CD1c-positive myeloid dendritic cell (primary cell): ENCODE results near the gene ASAP3.

Experiments
- DNase-seq: peaks from one replicate; pipeline ENCODE4 v3.0.0-alpha.2; 2016; ENCODE audit errors: extremely low spot score

The ASAP3 gene

DNA sequence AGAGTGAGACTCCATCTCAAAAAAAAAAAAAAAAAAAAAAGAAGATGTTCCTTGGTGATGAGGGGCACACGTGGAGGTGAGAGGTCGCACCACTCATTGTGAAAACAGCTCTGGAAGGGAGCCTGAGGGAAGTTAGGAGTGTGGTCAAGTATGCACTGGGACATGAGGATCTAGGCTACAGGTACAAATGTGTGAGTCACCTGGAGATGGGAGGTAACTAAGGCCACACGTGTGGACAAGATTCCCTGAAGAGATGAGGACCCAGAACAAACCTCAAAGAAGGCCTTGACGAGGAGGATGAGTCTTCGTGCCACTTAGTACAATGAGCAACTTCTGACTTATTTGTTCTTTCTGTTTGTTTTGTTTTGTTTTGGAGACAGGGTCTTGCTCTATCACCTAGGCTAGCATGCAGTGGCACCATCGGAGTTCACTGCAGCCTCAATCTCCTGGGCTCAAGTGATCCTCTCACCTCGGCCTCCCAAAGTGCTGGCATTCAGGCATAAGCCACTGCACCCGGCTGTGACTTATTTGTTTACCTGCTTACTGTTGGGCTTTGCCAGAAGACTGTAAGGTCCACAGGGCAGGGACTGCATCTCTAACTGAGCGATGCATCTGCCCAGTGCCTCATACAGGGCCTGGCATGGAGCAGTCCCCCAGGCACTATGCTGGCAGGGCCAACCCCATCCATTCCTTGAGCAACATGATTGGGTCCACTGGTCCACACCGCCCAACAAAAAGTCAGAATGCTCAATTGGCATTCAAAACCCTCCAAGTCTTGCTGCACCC lies 6.4 kb downstream of the ASAP3 start:
- no peak for DNase-seq

GRCh38 chr1:23475641-23476040 lies 8.3 kb downstream of the ASAP3 start:
- no peak for DNase-seq

- DNase-seq, result no peak
These were observed 8.8 kb downstream of the ASAP3 start for GRCh38 chr1:23475134-23475628.

DNA sequence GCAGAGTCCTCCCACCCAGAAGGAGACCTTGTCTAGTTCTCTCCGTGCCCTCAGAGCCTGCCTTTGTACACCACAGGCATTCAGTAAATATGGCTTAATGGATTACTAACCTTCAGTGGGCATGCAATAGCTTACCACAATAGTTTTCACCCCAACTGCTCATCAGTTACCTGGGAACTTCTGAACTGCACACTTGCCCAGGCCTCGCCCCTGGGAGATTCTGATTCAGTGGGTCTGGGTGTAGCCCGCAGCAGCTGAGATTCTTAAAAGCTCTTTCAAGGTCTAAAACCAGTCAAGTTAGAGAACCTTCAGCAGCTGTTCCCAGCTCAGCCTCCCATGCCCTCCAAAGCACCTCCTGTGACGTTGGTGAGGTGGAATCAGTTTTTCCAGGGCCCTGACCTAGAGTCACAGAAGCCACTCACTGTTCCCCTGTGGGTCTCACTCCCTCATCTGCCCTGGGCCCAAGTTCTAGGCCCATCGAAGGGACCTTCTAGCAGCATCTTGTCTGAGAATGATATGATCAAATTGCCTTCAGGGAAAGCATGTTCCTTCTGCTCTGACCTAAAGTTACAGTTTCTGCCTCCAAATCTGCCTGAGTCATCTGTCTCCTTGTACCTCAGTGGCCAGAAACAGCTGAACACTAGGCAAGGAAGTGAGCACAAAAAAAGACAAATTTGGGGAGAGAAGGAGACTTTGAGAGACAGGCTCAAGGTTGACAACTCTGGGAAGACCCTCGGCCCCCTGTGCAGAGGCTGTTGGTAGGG lies 10.8 kb downstream of the ASAP3 start:
- no peak for DNase-seq

DNA sequence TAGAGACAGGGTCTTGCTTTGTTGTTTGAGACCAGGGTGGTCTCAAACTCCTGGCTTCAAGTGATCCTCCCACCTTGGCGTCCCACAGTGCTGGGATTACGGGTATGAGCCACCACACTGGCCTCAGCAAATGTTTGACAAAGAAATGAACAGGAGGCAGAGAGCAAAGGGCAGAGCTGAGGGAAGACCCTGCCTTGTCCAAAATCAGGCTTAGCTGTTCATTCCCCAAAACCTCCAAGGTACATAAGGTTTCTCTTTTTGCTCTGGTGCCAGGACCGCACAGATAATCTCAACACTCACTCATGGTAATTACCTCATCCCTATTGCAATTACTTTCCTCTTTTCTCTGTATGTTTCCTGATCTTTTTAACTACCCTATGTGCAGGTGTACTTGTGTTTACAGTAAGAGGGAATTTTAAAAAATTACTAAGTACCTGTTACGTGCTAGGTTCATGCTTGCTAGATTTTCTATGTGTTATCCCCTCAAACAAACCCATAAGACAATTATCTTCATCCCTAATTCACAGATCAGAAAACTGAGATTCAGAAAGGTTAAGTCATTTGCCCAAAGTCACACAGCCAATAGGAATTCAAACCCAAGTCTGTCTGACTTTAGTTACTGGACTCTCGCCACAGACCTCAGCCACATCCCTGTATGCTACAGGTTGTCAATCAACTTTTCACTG lies 11.5 kb downstream of the ASAP3 start:
- DNase-seq, result no peak

DNA sequence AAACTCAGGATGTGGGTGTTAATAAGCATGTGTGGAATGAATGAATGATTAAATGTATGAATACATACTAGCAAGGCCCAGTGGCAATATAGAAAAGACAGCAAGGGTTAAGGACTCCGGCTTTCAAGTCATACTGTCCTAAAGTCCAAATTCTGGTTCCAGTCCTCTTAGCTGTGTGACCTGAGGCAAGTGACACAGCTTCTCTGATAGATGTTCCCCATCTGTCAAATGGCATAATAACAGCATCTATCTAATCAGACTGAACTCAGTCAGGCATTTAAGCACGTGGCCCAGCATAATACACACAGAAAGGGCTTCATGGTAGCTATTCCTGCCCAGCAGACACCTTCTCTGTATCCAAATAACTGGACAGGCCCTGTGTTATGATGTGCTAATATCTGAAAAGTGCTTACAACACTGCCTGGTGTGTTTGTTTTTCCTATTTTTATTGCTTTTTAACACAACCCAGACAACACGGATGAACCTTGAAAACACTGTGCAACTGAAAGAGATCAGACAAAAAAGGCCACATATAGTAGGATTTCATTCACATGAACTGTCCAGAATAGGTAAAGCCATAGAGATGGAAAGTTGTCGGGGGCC lies 12.4 kb downstream of the ASAP3 start:
- DNase-seq, result no peak

DNA sequence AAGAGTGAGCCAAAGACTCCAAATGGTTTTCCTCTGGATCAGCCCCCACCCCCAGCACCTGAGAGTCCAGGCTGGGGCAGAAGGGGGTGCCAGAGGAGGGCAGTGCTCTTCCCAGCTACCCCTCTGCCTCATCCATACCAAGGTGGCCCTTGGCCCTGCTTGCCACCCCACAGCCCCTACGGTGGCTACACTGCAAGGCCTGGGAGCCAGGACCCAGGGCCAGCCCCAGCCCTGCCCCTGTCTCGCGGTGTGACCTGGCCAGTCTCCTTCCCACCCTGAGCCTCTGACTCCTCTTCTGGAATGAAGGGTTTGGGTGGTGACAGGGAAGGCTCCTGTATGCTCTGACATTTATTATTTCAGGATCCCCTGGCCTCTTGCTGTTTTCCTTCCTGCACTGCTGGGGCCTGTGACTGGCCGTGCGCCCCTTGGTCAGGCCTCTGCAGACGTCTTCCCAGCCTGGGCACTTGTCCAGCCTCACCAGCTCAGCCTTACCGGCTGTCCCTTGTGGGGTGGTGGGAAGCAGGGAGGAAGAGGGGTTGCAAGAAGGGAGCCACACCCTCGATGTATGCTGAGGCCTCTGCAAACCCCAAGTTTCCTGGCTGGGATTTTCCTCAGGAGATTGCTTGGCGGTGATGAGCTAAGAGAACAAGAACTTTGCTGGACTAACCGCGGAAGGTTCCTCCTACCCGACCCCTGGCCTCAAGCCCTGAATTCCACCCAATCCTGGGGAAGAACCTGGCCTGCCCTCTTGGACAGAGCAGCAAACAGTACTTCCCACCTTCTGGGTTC lies 13.5 kb downstream of the ASAP3 start:
- DNase-seq, result no peak

- DNase-seq, result no peak
These were observed 14.5 kb downstream of the ASAP3 start for GRCh38 chr1:23469372-23469982.

GRCh38 chr1:23466423-23466989 lies 17.5 kb downstream of the ASAP3 start:
- DNase-seq, result no peak

GRCh38 chr1:23463286-23463685 lies 20.7 kb downstream of the ASAP3 start:
- DNase-seq, result no peak

DNA sequence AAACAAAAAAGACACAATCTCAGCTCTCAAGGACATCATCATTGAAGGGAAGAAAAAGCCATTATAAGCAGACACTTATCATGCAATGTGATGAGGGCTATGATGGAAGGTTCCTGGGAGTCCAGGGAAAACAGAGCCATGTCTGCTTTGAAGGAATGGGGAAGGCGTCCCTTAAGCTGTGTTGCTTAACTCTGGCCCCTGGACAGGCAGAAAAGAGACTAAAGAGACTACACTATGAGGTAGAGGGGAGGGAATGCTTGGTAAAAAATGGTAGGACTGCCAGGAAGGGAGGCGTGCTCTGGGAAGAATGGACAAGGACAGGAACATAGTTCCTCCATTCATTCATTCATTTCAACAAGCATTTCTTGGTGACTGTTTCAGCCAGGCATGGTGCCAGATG lies 21.2 kb downstream of the ASAP3 start:
- DNase-seq, result no peak

- DNase-seq, result no peak
These were observed 22.9 kb downstream of the ASAP3 start for GRCh38 chr1:23461050-23461449.

GRCh38 chr1:23460519-23460918 lies 23.5 kb downstream of the ASAP3 start:
- DNase-seq, result no peak

DNA sequence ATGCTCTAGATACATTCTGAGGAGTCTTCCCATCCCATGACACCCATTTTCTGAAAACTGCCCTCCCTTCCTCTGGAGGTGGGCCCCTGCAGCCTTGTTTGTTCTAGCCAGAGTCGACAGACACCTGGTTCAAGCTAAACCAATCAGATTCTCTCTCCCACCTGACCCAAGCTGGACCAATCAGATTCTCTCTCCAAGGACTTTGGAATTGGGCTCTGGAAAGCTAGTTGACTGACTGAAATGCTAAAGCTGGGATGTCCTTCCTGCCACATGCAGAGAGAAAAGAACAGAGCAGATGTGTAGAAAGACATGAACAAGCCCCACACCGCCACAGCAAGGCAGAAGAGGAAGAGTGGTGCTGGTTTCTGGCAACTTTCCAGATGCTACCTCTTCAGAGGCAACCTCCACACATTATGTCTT lies 24.6 kb downstream of the ASAP3 start:
- no peak for DNase-seq

DNA sequence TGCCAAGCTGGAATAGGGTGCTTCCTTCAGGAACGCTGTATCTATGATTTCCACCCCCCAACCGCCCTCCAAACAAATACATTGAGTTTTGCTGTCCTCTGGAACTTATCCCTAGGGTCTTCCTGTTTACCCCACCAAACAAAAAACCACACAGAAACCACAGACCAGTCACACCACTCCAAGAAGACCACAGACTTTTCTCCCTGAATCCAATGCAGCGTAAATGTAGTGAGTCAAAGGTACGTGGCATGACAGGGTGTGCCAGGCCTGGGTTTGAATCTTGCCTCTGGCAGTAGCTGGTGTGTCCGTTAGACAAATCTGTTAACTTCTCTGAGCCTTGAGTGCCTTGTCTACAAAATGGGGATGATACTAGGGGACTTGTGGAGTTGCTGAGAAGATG lies 27.8 kb downstream of the ASAP3 start:
- no peak for DNase-seq

- DNase-seq, result no peak
These were observed 30.5 kb downstream of the ASAP3 start for GRCh38 chr1:23453455-23454000.

GRCh38 chr1:23452011-23452411 lies 32.0 kb downstream of the ASAP3 start:
- DNase-seq, result no peak

- no peak for DNase-seq
These were observed 32.5 kb downstream of the ASAP3 start for GRCh38 chr1:23451441-23451840.

DNA sequence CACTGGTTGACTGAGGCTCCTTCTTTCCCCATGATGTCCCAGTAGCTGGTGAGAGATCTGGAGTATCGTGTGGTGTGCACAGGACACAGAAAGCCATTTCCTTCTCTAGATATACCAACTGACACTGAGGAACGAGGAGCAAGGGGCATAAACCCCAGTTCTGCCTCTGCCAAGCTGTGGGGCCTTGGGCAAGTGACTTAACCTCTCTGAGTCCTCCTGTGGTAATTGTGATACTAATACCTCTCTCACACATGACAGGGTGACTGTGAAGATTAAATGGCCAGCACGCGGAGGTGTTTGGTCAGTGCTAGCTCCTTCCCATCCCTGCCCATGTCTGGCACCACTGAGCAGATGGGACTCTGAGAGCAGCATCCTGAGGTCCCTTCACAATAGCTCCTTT lies 33.1 kb downstream of the ASAP3 start:
- DNase-seq, result no peak

DNA sequence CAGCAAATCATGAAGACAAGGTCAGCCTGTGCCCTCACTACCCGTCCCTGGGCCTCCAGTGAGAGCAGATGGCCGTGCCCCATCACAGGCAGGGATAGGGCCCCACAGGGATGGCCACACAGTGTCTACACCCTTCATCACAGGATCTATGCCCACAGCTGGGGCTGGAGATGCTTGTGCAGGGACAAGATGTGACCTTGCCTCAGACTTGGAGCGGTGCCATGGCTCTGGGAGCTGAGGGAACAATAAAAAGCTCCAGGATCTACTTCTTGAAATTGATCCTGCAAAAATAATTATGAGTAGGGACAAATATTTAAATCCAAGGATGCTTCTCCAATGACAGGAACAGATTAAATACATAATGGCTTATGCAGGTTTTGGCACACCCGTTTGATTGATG lies 34.0 kb downstream of the ASAP3 start:
- DNase-seq, result no peak
